GM18868 (cell line): ENCODE results near the gene MOB4.
"Not testable (repeated sequence)": the region's sequence is repeated elsewhere in the genome, so short reads cannot be mapped to it uniquely, and the experiment has no call there.

Experiments
- ATAC-seq: cut with Tn5 transposase; IDR thresholded peaks from one replicate; pipeline ENCODE4 v1.9.1; 2021; ENCODE audit warnings: mild to moderate bottlenecking, moderate library complexity; ENCODE audit not compliant: unreplicated experiment

The MOB4 gene

DNA sequence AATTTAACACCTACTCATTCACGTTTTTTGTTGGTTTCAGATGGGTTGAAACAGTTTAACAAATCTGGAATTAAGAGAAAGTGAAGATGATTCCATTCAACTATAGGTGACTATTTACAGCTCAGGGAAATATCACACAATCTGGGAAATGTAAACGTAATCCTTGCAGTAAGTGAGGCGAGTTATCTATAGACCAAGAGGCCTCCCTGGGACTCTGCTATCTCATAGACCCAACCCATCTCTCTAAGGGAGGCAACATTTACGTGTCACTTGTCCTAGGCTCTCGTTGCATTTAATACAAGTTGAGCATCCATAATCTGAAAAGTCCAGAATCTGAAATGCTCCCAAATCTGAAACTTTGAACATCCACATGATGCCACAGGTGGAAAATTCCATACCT lies 2.0 kb upstream of the MOB4 start:
- no peak for ATAC-seq

DNA sequence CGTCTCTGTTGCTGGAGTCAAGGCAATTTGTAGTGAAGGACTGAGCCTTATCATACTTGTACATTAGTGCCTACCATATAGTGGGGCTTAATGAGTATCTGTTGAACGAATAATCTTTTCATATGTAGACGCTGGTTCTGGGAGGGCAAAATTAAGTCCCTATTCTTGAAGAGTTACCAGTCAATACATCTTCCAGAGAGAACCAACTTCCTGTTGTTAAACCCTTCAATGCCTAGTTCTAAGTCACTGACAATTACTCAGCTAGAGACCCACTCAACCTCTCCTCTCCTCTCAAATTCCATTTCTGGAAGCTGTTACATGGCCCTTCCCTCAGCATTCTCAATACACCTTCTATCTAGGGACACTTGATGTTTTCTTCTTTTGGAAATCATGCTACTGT lies 1.1 kb upstream of the MOB4 start:
- no peak for ATAC-seq

DNA sequence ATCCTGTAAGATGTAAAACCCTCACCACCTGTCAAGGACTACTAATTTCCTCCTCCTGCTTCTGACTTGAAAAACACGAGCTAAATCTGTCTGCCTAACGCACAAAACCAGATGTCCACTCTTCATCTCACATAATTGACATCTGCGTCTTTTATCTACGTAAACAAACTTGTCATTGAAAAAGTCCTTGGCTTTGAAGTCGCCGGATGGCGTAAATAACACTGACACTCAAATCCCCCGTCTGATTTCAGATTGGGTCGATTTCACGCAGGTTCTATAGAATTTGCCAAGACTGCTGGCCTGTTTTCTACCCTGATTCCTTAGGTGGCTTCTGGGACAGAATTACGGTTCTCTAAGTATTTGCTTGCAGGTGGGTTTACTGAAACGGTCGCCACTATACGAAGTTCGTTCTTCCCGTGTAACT lies 539 bp upstream of the MOB4 start:
- ATAC-seq = no peak

- peak; percentile 5 for ATAC-seq
These were observed 511 bp downstream of the MOB4 start for GRCh38 chr2:197516393-197516761.

DNA sequence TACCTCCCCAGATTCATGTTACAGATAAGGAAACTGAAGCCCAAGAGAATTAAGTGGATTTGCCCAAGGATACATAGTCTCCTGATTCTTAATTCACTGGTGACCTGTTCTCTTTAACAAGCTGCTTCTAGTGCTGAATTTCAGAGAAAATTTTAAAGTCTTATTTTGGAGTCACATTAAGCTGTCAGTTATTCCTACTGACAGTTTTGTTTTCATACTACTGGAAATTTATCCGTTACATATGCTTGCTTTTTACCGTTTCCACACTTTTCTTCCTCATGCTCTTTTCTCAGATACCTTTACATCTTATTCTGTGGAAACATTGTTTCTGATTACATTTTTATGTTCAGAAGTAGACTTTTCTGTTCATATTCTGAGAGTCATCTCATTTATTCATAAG lies 1.3 kb downstream of the MOB4 start:
- ATAC-seq = no peak

GRCh38 chr2:197538412-197538811 lies 22.5 kb downstream of the MOB4 start:
- ATAC-seq = no peak

DNA sequence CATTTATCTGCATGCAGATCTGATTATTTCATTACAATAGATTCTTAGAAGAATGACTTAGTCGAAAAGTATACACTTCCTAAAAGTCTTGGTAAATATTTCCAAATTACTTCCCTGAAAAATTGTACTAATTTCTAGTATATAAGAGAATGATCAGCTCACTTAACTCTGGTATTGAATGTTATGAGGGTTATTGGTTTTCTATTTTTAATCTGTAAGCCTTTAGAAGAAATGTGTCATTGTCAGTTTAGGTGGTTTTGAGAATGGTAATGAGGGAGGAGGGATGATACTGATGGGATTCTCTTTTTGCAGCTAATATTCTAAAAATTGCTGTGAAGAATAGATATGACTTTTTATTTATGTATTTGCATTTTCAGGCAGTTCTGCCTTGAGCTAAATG lies 23.9 kb downstream of the MOB4 start:
- no peak for ATAC-seq

GRCh38 chr2:197543206-197543605 lies 27.3 kb downstream of the MOB4 start:
- ATAC-seq = no peak

DNA sequence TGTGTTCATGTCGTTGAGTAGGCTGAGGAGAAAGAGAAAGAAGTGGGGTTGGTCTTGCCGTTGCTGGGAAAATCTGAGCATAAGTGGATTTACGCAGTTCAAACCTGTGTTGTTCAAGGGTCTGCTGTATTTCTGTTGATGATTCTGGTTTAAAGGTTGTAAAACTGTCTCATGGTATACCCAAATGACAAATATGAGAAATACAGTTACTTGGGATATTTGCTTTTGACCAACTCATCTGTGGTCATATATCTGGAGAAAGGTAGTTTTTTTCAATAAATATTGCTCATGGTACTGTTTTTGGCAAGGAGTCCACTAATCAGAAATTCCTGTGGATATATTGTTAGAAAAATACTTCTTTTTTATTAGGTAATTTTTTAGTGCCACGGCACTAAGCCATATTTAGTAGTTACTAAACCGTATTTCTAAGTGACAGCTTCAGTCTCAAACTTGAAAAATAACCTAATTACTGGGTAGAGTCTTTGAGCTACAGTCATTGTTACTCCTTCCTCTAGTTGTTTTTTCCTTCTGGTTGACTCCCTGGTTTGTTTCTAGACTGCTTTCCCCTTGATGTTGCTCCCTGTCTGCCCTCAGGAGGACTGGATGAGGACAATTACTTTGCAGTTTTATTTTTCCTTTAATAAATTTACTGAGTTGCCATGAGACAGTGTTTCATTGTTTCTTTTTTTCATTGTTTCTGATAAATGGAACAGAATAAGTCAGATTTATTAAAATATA lies 31.5 kb downstream of the MOB4 start:
- ATAC-seq = no peak

DNA sequence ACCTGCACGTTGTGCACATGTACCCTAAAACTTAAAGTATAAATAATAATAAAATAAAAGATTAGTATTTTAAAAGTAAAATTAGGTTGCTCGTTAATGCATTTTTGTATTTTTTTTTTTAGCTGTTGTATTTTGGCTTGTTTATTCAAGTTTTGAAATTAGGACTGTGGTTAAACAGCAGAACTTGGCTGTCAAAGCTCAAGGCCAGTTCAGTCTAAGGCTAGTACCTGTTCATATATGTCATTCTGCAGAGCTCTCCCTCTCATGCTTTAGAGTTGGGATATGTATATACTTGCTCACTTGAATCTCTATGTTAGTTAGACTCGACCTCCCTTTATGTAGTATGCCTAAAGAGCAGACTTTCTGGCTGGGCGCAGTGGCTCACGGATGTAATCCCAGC lies 32.7 kb downstream of the MOB4 start:
- no peak for ATAC-seq

DNA sequence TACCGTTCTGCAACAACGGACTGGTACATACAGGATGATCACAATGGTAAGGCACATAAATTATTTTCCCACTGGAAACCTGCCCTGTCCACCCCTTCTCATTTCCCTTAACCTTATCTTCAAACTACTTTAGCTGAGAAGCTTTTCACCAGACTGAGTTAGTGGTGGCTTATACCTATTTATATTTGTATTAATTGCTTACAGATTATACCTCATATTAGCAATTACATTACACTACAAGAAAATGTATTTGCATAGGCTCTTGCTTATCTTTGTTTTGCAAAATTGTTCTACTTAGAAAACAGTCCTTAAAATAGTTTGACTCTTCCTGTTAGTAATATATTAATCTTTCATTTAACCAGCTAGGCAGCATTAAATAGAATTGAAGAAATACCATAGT lies 35.4 kb downstream of the MOB4 start:
- ATAC-seq = not testable (repeated sequence)

GRCh38 chr2:197555467-197555866 lies 39.6 kb downstream of the MOB4 start:
- no peak for ATAC-seq

GRCh38 chr2:197556456-197556855 lies 40.6 kb downstream of the MOB4 start:
- no peak for ATAC-seq

DNA sequence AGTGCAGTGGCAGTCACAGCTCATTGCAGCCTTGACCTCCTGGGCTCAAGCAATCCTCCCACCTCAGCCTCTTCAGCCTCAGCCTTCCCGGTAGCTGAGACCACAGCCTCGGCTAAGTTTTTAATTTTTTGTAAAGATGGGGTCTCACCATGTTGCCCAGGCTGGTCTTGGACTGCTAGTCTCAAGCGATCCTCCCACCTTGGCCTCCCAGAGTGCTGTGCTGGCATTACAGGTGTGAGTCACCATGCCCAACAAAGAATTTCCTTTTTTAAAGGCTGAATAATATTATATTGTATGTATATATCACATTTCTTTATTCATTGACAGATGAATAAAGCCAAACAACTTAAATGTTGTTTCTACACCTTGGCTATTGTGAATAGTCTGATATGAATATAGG lies 42.5 kb downstream of the MOB4 start:
- no peak for ATAC-seq

GRCh38 chr2:197559681-197560080 lies 43.8 kb downstream of the MOB4 start:
- no peak for ATAC-seq

GRCh38 chr2:197560146-197560665 lies 44.3 kb downstream of the MOB4 start:
- ATAC-seq = no peak

GRCh38 chr2:197571627-197572271 lies 55.9 kb downstream of the MOB4 start:
- no peak for ATAC-seq

DNA sequence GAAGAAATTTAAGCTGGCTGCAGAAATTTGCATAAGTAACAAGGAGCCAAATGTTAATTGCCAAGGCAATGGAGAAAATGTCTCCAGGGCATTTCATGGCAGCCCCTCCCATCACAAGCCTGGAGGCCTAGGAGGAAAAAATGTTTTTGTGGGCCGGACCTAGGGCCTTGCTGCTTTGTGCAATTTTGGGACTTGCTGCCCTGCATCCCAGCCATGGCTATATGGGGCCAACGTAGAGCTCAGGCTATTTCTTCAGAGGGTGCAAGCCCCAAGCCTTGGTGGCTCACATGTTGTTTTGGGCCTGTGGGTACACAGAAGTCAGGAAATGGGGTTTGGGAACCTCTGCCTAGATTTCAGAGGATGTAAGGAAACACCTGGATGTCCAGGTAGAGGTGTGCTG lies 57.7 kb downstream of the MOB4 start:
- no peak for ATAC-seq

DNA sequence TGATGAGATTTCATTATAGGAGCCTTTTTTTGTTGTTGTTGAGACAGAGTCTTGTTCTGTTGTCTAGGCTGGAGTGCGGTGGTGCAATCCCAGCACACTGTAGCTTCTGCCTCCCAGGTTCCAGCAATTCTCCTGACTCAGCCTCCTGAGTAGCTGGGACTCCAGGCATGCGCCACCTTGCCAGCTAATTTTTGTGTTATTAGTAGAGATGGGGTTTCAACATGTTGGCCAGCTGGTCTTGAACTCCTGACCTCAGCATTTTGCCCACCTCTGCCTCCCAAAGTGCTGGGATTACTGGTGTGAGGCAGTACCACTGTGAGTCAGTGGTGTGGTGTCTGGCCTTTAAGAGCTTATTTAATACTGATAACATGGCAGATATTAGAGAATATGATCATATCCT lies 60.1 kb downstream of the MOB4 start:
- no peak for ATAC-seq

DNA sequence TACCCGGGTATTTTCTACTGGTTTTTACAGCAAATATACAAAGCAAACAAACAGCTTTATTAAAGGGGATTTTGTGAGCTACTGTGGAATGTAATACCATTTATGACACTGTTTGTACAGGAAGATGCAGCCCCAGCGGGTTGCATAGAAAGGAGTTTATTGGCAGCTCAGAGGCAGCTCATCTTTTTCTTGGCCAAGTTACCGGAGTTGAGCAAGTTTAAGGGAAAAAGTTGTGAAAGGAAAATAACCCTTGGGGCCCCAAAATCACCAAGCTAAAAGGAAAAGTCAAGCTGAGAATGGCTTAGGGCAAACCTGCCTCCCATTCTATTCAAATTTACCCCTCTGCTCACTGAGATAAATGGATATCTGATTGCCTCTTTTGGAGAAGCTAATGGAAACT lies 60.8 kb downstream of the MOB4 start:
- no peak for ATAC-seq

DNA sequence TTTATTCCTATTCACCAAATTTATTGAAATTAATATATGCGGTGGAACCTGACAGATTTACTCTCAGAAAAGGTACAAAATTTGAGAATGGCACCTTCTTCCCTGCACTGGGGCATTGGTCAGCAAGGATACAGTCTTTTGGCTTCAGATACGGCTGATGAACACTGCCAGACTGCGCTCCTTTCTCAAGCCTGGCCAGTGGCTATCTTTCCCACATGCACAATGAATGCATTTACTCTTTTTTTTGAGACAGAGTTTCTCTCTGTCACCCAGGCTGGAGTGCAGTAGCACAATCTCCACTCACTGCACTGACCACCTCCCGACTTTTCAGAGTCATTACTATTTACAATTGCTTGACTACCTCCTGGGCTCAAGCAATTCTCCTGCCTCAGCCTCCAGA lies 61.6 kb downstream of the MOB4 start:
- ATAC-seq = no peak

- not testable (repeated sequence) for ATAC-seq
These were observed 62.4 kb downstream of the MOB4 start for GRCh38 chr2:197578294-197578693.

- ATAC-seq = not testable (repeated sequence)
These were observed 64.3 kb downstream of the MOB4 start for GRCh38 chr2:197580166-197580565.
